ENCODE measurements around the gene ASPSCR1. TPM values are rescaled to one million over a fixed set of nuclear protein-coding genes. Genes with fewer than 3 reads are reported as not detected.

Gene ASPSCR1
- total and polyA plus RNA-seq, 10 of the 15 experiments (the other 5 are each of a cell fraction or from before 2014, with no cell fraction given): 1.5 to 48.4 (median 25.4) TPM

DNA sequence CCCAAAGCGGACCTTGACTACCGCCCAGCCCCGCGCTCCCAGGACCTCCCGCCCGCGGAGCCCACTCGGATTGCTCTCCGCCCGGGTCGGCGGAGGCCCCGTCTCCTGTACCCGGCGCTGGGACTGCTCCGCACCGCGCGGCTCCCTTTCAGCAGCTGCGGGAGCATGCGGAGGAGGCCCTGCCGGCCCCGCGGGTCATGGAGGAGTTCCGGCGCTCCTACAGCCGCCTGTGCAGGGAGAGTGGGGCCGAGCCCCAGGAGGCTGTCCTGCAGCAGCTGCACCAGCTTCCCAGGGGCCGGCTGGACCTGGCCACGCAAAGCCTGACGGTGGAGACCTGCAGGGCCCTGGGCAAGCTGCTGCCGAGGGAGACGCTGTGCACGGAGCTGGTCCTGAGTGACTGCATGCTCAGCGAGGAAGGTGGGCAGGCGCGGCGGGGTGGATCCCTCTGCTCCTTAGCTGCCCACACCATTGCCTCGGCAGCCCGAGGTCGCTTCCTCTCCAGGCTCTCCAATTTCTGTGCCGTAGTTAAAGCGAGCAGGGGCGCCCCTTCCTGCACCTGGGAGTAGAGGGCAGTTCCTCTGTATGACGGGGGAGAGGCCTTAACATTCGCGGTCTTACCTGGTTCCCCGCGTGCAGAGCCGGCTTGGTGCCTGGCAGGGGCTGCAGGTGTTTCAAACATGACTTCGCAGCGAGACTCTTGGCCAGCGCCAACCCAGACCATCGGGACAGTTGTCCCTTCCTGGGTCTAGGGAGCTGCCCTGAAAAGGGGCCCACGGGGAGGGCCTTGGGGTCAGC lies 46.2 kb downstream of the ASPSCR1 start (continued):
- TF ChIP-seq GATAD2B (conservative IDR thresholded peaks at IDR 0.05; ENCODE audit: low read depth) (peak; percentile 55; the same call in 1 of the 2 replicates), PKNOX1 (IDR thresholded peaks at IDR 0.05) (peak; percentile 40; the same call in 1 of the 2 replicates), YY1 (IDR thresholded peaks at IDR 0.05; ENCODE audit: low read depth, low read length) (peak; percentile 11; the same call in 1 of the 2 replicates)

GRCh38 chr17:82024859-82025258 lies 47.4 kb downstream of the ASPSCR1 start:
- Histone ChIP-seq H4K20me1 (ENCODE audit: control insufficient read depth, insufficient read depth) (no peaks in the 10 kb centered on the region), H3K9me3 (replicated peaks; ENCODE audit: control insufficient read depth, insufficient read depth, low read length) (no peaks in the 10 kb centered on the region), H3K4me3 (no peak overlapping the region), H3K9ac (ENCODE audit: control insufficient read depth, insufficient read depth, low read length) (no peak overlapping the region), H2AFZ (ENCODE audit: control insufficient read depth, low read depth, low read length) (no peak overlapping the region), H3K27me3 (replicated peaks in 1 of 2; ENCODE audit: control insufficient read depth in 2 of 2, insufficient read depth in 2 of 2, low read length in 1 of 2) (no peaks in the 10 kb centered on the region), H3K4me2 (ENCODE audit: control insufficient read depth, insufficient read depth) (peak overlapping the region; percentile 96; the same call in 1 of the 2 replicates), H3K36me3 (ENCODE audit: control insufficient read depth in 2 of 2, insufficient read depth in 2 of 2, low read length in 1 of 2) (no peaks in the 10 kb centered on the region; a peak in 1 of 4 replicates), H3K79me2 (ENCODE audit: control insufficient read depth, insufficient read depth, low read length) (peaks cover 26% of the 10 kb centered on the region), H3K4me1 (ENCODE audit: control insufficient read depth, insufficient read depth, low read length) (peaks cover 14% of the 10 kb centered on the region), H3K27ac (ENCODE audit: control insufficient read depth, insufficient read depth) (no peak overlapping the region)
- WGBS (ENCODE audit: insufficient coverage, insufficient replicate concordance, low lambda C conversion rate, missing lambda C conversion rate): 88% methylated on average over 14 of the region's 17 CpGs
- intact Hi-C loops (cut with micrococcal nuclease; ENCODE audit: unreplicated experiment): loop anchor here (5.0 kb wide), 1 partner anchor 163 kb away; the partner anchor contains the start of gene P4HB
- DNase-seq (ENCODE audit: low read depth, low spot score) (no peak), ATAC-seq (no peak), FAIRE-seq (no peak)
- BruUV-seq (replicated peaks): no TSS peak
- ChIA-PET POLR2A (interaction anchor here (0.6 kb wide), 1 partner anchor 161 kb away, joined by 3 read pairs; no protein-coding TSS in a partner anchor), SMC1A (ENCODE audit: uncharacterized antibody, unreplicated experiment) (no interaction called here), RAD21 (ENCODE audit: unreplicated experiment) (no interaction called here), CTCF (no interaction called here)
- in situ Hi-C loops (cut with MboI): no loop called here
- no peak for TF ChIP-seq WRNIP1 (IDR thresholded peaks at IDR 0.05; ENCODE audit: borderline replicate concordance, low read depth, low read length)
- TF ChIP-seq SKIL (IDR thresholded peaks at IDR 0.05; ENCODE audit: low read depth, poor library complexity, severe bottlenecking): no peak
- TF ChIP-seq RFX5 (IDR thresholded peaks at IDR 0.05; ENCODE audit: low read depth, low read length): no peak
- no peak for TF ChIP-seq SPI1 (IDR thresholded peaks at IDR 0.05; ENCODE audit: borderline replicate concordance, insufficient read depth, low read depth, low read length)
- TF ChIP-seq IKZF2 (IDR thresholded peaks at IDR 0.05): no peak
- no peak for TF ChIP-seq EGR1 (IDR thresholded peaks at IDR 0.05; ENCODE audit: borderline replicate concordance in 1 of 2, low read depth in 2 of 2, low read length in 2 of 2)
- no peak for TF ChIP-seq SUZ12 (IDR thresholded peaks at IDR 0.05; ENCODE audit: unreplicated experiment)
- no peak for TF ChIP-seq PAX5 (IDR thresholded peaks at IDR 0.05; ENCODE audit: borderline replicate concordance, low read depth, low read length)
